ENCODE measurements around the gene SLC44A5.
"Not testable (repeated sequence)": the region's sequence is repeated elsewhere in the genome, so short reads cannot be mapped to it uniquely, and the experiment has no call there.

SLC44A5 gene

DNA sequence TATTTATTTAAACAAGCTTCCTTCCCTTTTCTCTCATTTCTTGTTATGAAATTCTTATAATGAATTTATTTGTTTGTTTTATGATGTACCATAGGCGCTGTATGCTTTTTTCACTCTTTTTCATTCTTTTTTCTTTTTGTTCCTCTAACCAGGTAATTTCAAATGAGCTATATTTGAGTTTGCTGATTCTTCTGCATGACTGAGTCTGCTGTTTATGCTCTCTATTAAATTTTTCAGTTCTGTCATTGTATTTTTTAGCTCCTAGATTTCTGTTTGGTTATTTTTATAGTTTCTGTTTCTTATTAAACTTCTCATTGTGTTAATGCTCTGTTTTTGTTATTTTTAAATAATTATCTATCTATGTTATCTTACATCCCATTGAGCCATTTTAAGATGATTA is 244.3 kb downstream of the SLC44A5 start:
- H3K4me3 ChIP-seq (ENCODE audit: low read depth, low read length), result no peak overlapping the region
- TF ChIP-seq CTCF (IDR thresholded peaks at IDR 0.05; ENCODE audit: low read depth, low read length), result no peak
- H3K36me3 ChIP-seq, result no peaks in the 10 kb centered on the region
- no peaks in the 10 kb centered on the region for H3K9me3 ChIP-seq (ENCODE audit: severe bottlenecking)
- H3K27me3 ChIP-seq (ENCODE audit: insufficient read depth, low read depth, severe bottlenecking), result no peaks in the 10 kb centered on the region
- no peak overlapping the region for H3K27ac ChIP-seq
- no peak for DNase-seq

GRCh38 chr1:75361260-75361659 is 249.7 kb downstream of the SLC44A5 start:
- no peaks in the 10 kb centered on the region for H3K36me3 ChIP-seq
- H3K27me3 ChIP-seq (ENCODE audit: insufficient read depth, low read depth, severe bottlenecking), result no peaks in the 10 kb centered on the region
- no peaks in the 10 kb centered on the region for H3K9me3 ChIP-seq (ENCODE audit: severe bottlenecking)
- no peak overlapping the region for H3K27ac ChIP-seq
- no peak overlapping the region for H3K4me3 ChIP-seq (ENCODE audit: low read depth, low read length)
- DNase-seq, result no peak
- TF ChIP-seq CTCF (IDR thresholded peaks at IDR 0.05; ENCODE audit: low read depth, low read length), result no peak

- not testable (repeated sequence) for H3K36me3 ChIP-seq; H3K27me3 ChIP-seq (ENCODE audit: insufficient read depth, low read depth, severe bottlenecking); H3K9me3 ChIP-seq (ENCODE audit: severe bottlenecking); DNase-seq; H3K27ac ChIP-seq; H3K4me3 ChIP-seq (ENCODE audit: low read depth, low read length)
Measured at GRCh38 chr1:75354267-75354666, 256.6 kb downstream of the SLC44A5 start.

- no peak for TF ChIP-seq CTCF (IDR thresholded peaks at IDR 0.05; ENCODE audit: low read depth, low read length)
- H3K36me3 ChIP-seq, result no peaks in the 10 kb centered on the region
Measured at GRCh38 chr1:75353051-75353450, 257.9 kb downstream of the SLC44A5 start.

GRCh38 chr1:75345538-75346292 is 265.2 kb downstream of the SLC44A5 start:
- TF ChIP-seq CTCF (IDR thresholded peaks at IDR 0.05; ENCODE audit: low read depth, low read length), result no peak
- H3K4me3 ChIP-seq (ENCODE audit: low read depth, low read length), result no peak overlapping the region
- no peaks in the 10 kb centered on the region for H3K36me3 ChIP-seq
- DNase-seq, result no peak
- H3K27ac ChIP-seq, result no peak overlapping the region
- no peaks in the 10 kb centered on the region for H3K9me3 ChIP-seq (ENCODE audit: severe bottlenecking)
- H3K27me3 ChIP-seq (ENCODE audit: insufficient read depth, low read depth, severe bottlenecking), result no peaks in the 10 kb centered on the region

More at GRCh38 chr1:75353051-75353450, 257.9 kb downstream of the SLC44A5 start:
- Histone ChIP-seq H3K27me3 (ENCODE audit: insufficient read depth, low read depth, severe bottlenecking) (no peaks in the 10 kb centered on the region), H3K9me3 (ENCODE audit: severe bottlenecking) (no peaks in the 10 kb centered on the region), H3K4me3 (ENCODE audit: low read depth, low read length) (no peak overlapping the region), H3K27ac (no peak overlapping the region)
- no peak for DNase-seq

- Histone ChIP-seq H3K36me3 (no peaks in the 10 kb centered on the region), H3K4me3 (ENCODE audit: low read depth, low read length) (no peak overlapping the region), H3K9me3 (ENCODE audit: severe bottlenecking) (no peaks in the 10 kb centered on the region), H3K27ac (no peak overlapping the region), H3K27me3 (ENCODE audit: insufficient read depth, low read depth, severe bottlenecking) (no peaks in the 10 kb centered on the region)
- no peak for DNase-seq
- no peak for TF ChIP-seq CTCF (IDR thresholded peaks at IDR 0.05; ENCODE audit: low read depth, low read length)
Measured at GRCh38 chr1:75342786-75343185, 268.1 kb downstream of the SLC44A5 start.
